ENCODE data around the gene SNAP91.

- TF ChIP-seq EZH2 (IDR thresholded peaks at IDR 0.05; ENCODE audit: insufficient read depth, low read length) = no peak
- TF ChIP-seq, protein P1, sequence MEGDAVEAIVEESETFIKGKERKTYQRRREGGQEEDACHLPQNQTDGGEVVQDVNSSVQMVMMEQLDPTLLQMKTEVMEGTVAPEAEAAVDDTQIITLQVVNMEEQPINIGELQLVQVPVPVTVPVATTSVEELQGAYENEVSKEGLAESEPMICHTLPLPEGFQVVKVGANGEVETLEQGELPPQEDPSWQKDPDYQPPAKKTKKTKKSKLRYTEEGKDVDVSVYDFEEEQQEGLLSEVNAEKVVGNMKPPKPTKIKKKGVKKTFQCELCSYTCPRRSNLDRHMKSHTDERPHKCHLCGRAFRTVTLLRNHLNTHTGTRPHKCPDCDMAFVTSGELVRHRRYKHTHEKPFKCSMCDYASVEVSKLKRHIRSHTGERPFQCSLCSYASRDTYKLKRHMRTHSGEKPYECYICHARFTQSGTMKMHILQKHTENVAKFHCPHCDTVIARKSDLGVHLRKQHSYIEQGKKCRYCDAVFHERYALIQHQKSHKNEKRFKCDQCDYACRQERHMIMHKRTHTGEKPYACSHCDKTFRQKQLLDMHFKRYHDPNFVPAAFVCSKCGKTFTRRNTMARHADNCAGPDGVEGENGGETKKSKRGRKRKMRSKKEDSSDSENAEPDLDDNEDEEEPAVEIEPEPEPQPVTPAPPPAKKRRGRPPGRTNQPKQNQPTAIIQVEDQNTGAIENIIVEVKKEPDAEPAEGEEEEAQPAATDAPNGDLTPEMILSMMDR (IDR thresholded peaks at IDR 0.05; ENCODE audit: insufficient read depth, low read depth, low read length) = no peak
These were observed 31.1 kb downstream of the SNAP91 start for GRCh38 chr6:83677791-83678190.
